DOHH2 (cell line): ENCODE data around the gene ROGDI.
A peak's percentile ranks its signal among the peaks of the same experiment; 100 is the strongest.

Experiments
- H3F3A ChIP-seq: fragments of 200-600 bp; sonication (generic), shearing (Covaris generic); 2 replicates; pipeline ENCODE4 v1.6.0; 2016; ENCODE audit warnings: antibody characterized with exemption, mild to moderate bottlenecking; ENCODE audit not compliant: control insufficient read depth, insufficient read depth
- H3K27ac ChIP-seq: fragments of 200-600 bp; sonication (generic); 2 replicates; pipeline ENCODE4 v1.5.1; 2014; ENCODE audit warnings: low read depth, mild to moderate bottlenecking, low read length, moderate library complexity
- H3K27me3 ChIP-seq: fragments of 200-600 bp; sonication (generic); 2 replicates; pipeline ENCODE4 v1.6.1; 2014; ENCODE audit warnings: mild to moderate bottlenecking, low read length, mixed read lengths; ENCODE audit not compliant: control insufficient read depth
- H3K36me3 ChIP-seq: fragments of 200-600 bp; sonication (generic); 2 replicates; pipeline ENCODE4 v1.6.1; 2014; ENCODE audit warnings: mild to moderate bottlenecking, low read length, moderate library complexity, mixed read lengths; ENCODE audit not compliant: control insufficient read depth
- H3K4me1 ChIP-seq: fragments of 200-600 bp; sonication (generic); 2 replicates; pipeline ENCODE4 v1.6.1; 2014; ENCODE audit warnings: mild to moderate bottlenecking, low read length, mixed read lengths; ENCODE audit not compliant: control insufficient read depth
- H3K4me2 ChIP-seq: fragments of 200-600 bp; sonication (generic); 2 replicates; pipeline ENCODE4 v1.6.0; 2014; ENCODE audit warnings: mild to moderate bottlenecking, low read length, moderate library complexity
- H3K4me3 ChIP-seq: fragments of 200-600 bp; sonication (generic); 2 replicates; pipeline ENCODE4 v1.5.1; 2014; ENCODE audit warnings: mild to moderate bottlenecking, low read length, mixed read lengths
- H3K79me2 ChIP-seq: fragments of 200-600 bp; sonication (generic); 2 replicates; pipeline ENCODE4 v1.6.1; 2014; ENCODE audit warnings: mild to moderate bottlenecking, low read length, mixed read lengths; ENCODE audit not compliant: control insufficient read depth
- H3K9me2 ChIP-seq: fragments of 200-600 bp; sonication (generic); replicated peaks from 2 replicates; pipeline ENCODE4 v1.6.1; 2014; ENCODE audit warnings: mild to moderate bottlenecking, low read length, mixed read lengths; ENCODE audit not compliant: control insufficient read depth
- H3K9me3 ChIP-seq: fragments of 200-600 bp; sonication (generic); 2 replicates; pipeline ENCODE4 v1.6.1; 2014; ENCODE audit warnings: antibody characterized with exemption, low read length, mixed read lengths; ENCODE audit not compliant: control insufficient read depth, insufficient read depth
- H4K20me1 ChIP-seq: fragments of 200-600 bp; sonication (generic); 2 replicates; pipeline ENCODE4 v1.6.0; 2014; ENCODE audit warnings: low read depth, mild to moderate bottlenecking, antibody characterized with exemption, low read length, moderate library complexity; ENCODE audit not compliant: control insufficient read depth, insufficient read depth
- CTCF ChIP-seq: fragments of 200-600 bp; sonication (generic); IDR thresholded peaks from one replicate; pipeline ENCODE4 v1.5.1; 2014; ENCODE audit warnings: antibody characterized with exemption, mild to moderate bottlenecking, low read depth, low read length; ENCODE audit not compliant: poor library complexity, severe bottlenecking
- EZH2phosphoT487 ChIP-seq: fragments of 200-600 bp; sonication (generic); IDR thresholded peaks from 2 replicates; pipeline ENCODE4 v1.6.1; 2017; ENCODE audit warnings: borderline replicate concordance, mild to moderate bottlenecking, antibody characterized with exemption, low read length, moderate library complexity, mixed read lengths

The ROGDI gene, protein sequence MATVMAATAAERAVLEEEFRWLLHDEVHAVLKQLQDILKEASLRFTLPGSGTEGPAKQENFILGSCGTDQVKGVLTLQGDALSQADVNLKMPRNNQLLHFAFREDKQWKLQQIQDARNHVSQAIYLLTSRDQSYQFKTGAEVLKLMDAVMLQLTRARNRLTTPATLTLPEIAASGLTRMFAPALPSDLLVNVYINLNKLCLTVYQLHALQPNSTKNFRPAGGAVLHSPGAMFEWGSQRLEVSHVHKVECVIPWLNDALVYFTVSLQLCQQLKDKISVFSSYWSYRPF

GRCh38 chr16:4801962-4802658 lies at the start of gene ROGDI:
Gene ROGDI, minus strand, starts transcription at chr16:4802633. Its CDS starts 62 bp downstream, at chr16:4802571.
- H3K4me3 ChIP-seq = peak within 1 kb of the TSS; percentile 87
- H3F3A ChIP-seq = peaks cover 7% of the 10 kb centered on the region; the same call in 1 of the 2 replicates
- H3K9me2 ChIP-seq = no peaks in the 10 kb centered on the region
- H3K9me3 ChIP-seq = no peaks in the 10 kb centered on the region
- H3K27me3 ChIP-seq = no peaks in the 10 kb centered on the region
- no peaks in the 10 kb centered on the region for H3K79me2 ChIP-seq
- H4K20me1 ChIP-seq = no peaks in the 10 kb centered on the region
- TF ChIP-seq CTCF (no peak), EZH2phosphoT487 (no peak)
- peak within 1 kb of the TSS; percentile 94 for H3K4me2 ChIP-seq
- peak within 1 kb of the TSS; percentile 45 for H3K27ac ChIP-seq
- H3K36me3 ChIP-seq = peaks cover 17% of the 10 kb centered on the region
- H3K4me1 ChIP-seq = peaks cover 32% of the 10 kb centered on the region

DNA sequence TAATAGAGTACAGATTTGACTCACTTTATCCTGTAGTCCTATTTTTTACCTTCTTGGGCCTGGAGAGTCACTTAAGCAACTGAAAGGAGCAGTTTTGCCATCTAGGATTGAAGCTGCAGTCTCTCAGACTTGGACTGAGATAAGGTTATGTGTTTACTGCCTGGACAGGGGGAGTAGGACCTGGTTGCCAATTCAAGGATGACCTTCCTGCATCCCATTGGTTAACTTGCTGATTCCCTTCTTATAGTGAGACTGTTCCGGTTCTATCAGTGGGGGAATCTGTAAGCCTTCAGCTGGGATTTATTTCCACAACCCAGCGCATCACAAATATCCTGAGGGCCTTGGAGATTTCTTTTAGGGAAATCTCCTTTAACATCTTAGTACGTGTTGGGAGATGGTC lies 47.8 kb upstream of the ROGDI start:
- Histone ChIP-seq H4K20me1 (peaks cover 39% of the 10 kb centered on the region; the same call in 1 of the 2 replicates), H3F3A (0 out of 2 replicates have a peak, but pooled peaks cover 2% of the 10 kb centered on the region), H3K4me3 (peak overlapping the region; percentile 31), H3K9me2 (no peaks in the 10 kb centered on the region), H3K36me3 (peaks cover 53% of the 10 kb centered on the region), H3K27me3 (no peaks in the 10 kb centered on the region), H3K4me2 (peak overlapping the region; percentile 88), H3K79me2 (peaks cover 90% of the 10 kb centered on the region), H3K4me1 (peaks cover 37% of the 10 kb centered on the region), H3K27ac (no peak overlapping the region), H3K9me3 (no peaks in the 10 kb centered on the region)
- TF ChIP-seq CTCF = no peak
- TF ChIP-seq EZH2phosphoT487 = no peak

- Histone ChIP-seq H3K4me3 (peak overlapping the region; percentile 91), H3K4me2 (peak overlapping the region; percentile 88), H3K27me3 (no peaks in the 10 kb centered on the region), H3K36me3 (peaks cover 53% of the 10 kb centered on the region), H3K79me2 (peaks cover 95% of the 10 kb centered on the region), H3K9me2 (no peaks in the 10 kb centered on the region), H3F3A (0 out of 2 replicates have a peak, but pooled peaks cover 2% of the 10 kb centered on the region), H3K4me1 (peaks cover 38% of the 10 kb centered on the region), H4K20me1 (peaks cover 39% of the 10 kb centered on the region; the same call in 1 of the 2 replicates), H3K27ac (peak overlapping the region; percentile 53), H3K9me3 (no peaks in the 10 kb centered on the region)
- TF ChIP-seq EZH2phosphoT487 = no peak
- TF ChIP-seq CTCF = no peak
Observed at GRCh38 chr16:4847774-4848587, 45.5 kb upstream of the ROGDI start.
